Loucy (cell line): Measurements from ENCODE around the gene SLC5A10.

Experiments used
- CTCF ChIP-seq: fragments of 200-600 bp; sonication (generic); conservative IDR thresholded peaks from 2 replicates; pipeline ENCODE4 v1.5.1; 2014; ENCODE audit warnings: mild to moderate bottlenecking, antibody characterized with exemption, low read length
- EZH2phosphoT487 ChIP-seq: fragments of 200-600 bp; IDR thresholded peaks from 2 replicates; pipeline ENCODE4 v1.6.1; 2018; ENCODE audit warnings: antibody characterized with exemption, mild to moderate bottlenecking, moderate library complexity, borderline replicate concordance

- TF ChIP-seq EZH2phosphoT487 (no peak), CTCF (no peak)
Observed at GRCh38 chr17:19005789-19006430, 53.9 kb downstream of the SLC5A10 start.
